HUES6 (cell line): ENCODE results near the gene SLC39A1.

Source experiments
- H3K27ac ChIP-seq: 2 replicates; pipeline ENCODE4 v1.7.0; 2013; ENCODE audit warnings: low read depth, mild to moderate bottlenecking, low read length, inconsistent platforms
- H3K27me3 ChIP-seq: 2 replicates; pipeline ENCODE4 v1.6.1; 2013; ENCODE audit warnings: low read length; ENCODE audit not compliant: control insufficient read depth, insufficient read depth
- H3K36me3 ChIP-seq: 2 replicates; pipeline ENCODE4 v1.6.1; 2013; ENCODE audit warnings: low read length; ENCODE audit not compliant: control insufficient read depth, insufficient read depth
- H3K4me1 ChIP-seq: 2 replicates; pipeline ENCODE4 v1.6.1; 2013; ENCODE audit warnings: low read length; ENCODE audit not compliant: control insufficient read depth, insufficient read depth
- H3K4me3 ChIP-seq: 2 replicates; pipeline ENCODE4 v1.5.1; 2013; ENCODE audit warnings: low read depth, low read length
- H3K9ac ChIP-seq: one replicate; pipeline ENCODE4 v1.6.1; 2013; ENCODE audit warnings: mild to moderate bottlenecking, low read length
- H3K9me3 ChIP-seq: 2 replicates; pipeline ENCODE4 v1.6.1; 2013; ENCODE audit warnings: low read depth, low read length; ENCODE audit not compliant: control insufficient read depth, insufficient read depth

SLC39A1 gene

GRCh38 chr1:153960206-153960605, 3.1 kb downstream of the SLC39A1 start:
- no peaks in the 10 kb centered on the region for H3K9me3 ChIP-seq
- peaks cover 28% of the 10 kb centered on the region for H3K4me1 ChIP-seq
- no peak overlapping the region for H3K4me3 ChIP-seq
- H3K36me3 ChIP-seq, result peaks cover 28% of the 10 kb centered on the region
- H3K27ac ChIP-seq, result no peak overlapping the region
- no peak overlapping the region for H3K9ac ChIP-seq
- no peaks in the 10 kb centered on the region for H3K27me3 ChIP-seq

GRCh38 chr1:153959454-153959853, 3.9 kb downstream of the SLC39A1 start:
- no peak overlapping the region; the same call in 1 of the 2 replicates for H3K27ac ChIP-seq
- H3K27me3 ChIP-seq, result no peaks in the 10 kb centered on the region
- H3K4me3 ChIP-seq, result no peak overlapping the region
- peaks cover 30% of the 10 kb centered on the region for H3K36me3 ChIP-seq
- H3K4me1 ChIP-seq, result peaks cover 28% of the 10 kb centered on the region
- no peak overlapping the region for H3K9ac ChIP-seq
- no peaks in the 10 kb centered on the region for H3K9me3 ChIP-seq

GRCh38 chr1:153958961-153959260, 4.4 kb downstream of the SLC39A1 start:
- Histone ChIP-seq H3K9me3 (no peaks in the 10 kb centered on the region), H3K36me3 (peaks cover 34% of the 10 kb centered on the region), H3K27me3 (no peaks in the 10 kb centered on the region), H3K9ac (peak overlapping the region; percentile 31), H3K4me3 (peak overlapping the region; percentile 25; the same call in 1 of the 2 replicates), H3K4me1 (peaks cover 28% of the 10 kb centered on the region), H3K27ac (peak overlapping the region; percentile 26; the same call in 1 of the 2 replicates)

- no peaks in the 10 kb centered on the region for H3K9me3 ChIP-seq
- peak within 1 kb of the TSS; percentile 90 for H3K9ac ChIP-seq
- H3K4me3 ChIP-seq, result peak within 1 kb of the TSS; percentile 74
- H3K36me3 ChIP-seq, result peaks cover 39% of the 10 kb centered on the region
- H3K27ac ChIP-seq, result peak within 1 kb of the TSS; percentile 69
- H3K4me1 ChIP-seq, result peaks cover 28% of the 10 kb centered on the region
- H3K27me3 ChIP-seq, result no peaks in the 10 kb centered on the region
Observed at GRCh38 chr1:153958111-153958960, 5.0 kb downstream of the SLC39A1 start, which contains the start of gene CRTC2. Gene CRTC2 (minus strand): TSS chr1:153958612. CDS start chr1:153958497, 115 bp downstream.

- Histone ChIP-seq H3K9ac (peak overlapping the region; percentile 90), H3K9me3 (no peaks in the 10 kb centered on the region), H3K27ac (peak overlapping the region; percentile 69; the same call in 1 of the 2 replicates), H3K4me3 (peak overlapping the region; percentile 74), H3K36me3 (peaks cover 42% of the 10 kb centered on the region), H3K4me1 (peaks cover 28% of the 10 kb centered on the region), H3K27me3 (no peaks in the 10 kb centered on the region)
Observed at GRCh38 chr1:153957744-153958110, 5.6 kb downstream of the SLC39A1 start.

- Histone ChIP-seq H3K9ac (peak overlapping the region; percentile 90), H3K36me3 (peaks cover 48% of the 10 kb centered on the region), H3K4me1 (peaks cover 28% of the 10 kb centered on the region), H3K9me3 (no peaks in the 10 kb centered on the region), H3K27ac (peak overlapping the region; percentile 69; the same call in 1 of the 2 replicates), H3K4me3 (peak overlapping the region; percentile 74), H3K27me3 (no peaks in the 10 kb centered on the region)
Observed at GRCh38 chr1:153956997-153957715, 6.2 kb downstream of the SLC39A1 start.

GRCh38 chr1:153954826-153955225, 8.5 kb downstream of the SLC39A1 start:
- H3K4me3 ChIP-seq, result no peak overlapping the region
- no peak overlapping the region for H3K9ac ChIP-seq
- H3K4me1 ChIP-seq, result peaks cover 23% of the 10 kb centered on the region
- H3K27me3 ChIP-seq, result no peaks in the 10 kb centered on the region
- H3K36me3 ChIP-seq, result peaks cover 49% of the 10 kb centered on the region
- H3K27ac ChIP-seq, result no peak overlapping the region
- no peaks in the 10 kb centered on the region for H3K9me3 ChIP-seq

GRCh38 chr1:153953859-153954365, 9.4 kb downstream of the SLC39A1 start:
- H3K9me3 ChIP-seq, result no peaks in the 10 kb centered on the region
- no peak overlapping the region for H3K27ac ChIP-seq
- H3K9ac ChIP-seq, result no peak overlapping the region
- H3K36me3 ChIP-seq, result peaks cover 51% of the 10 kb centered on the region
- no peak overlapping the region for H3K4me3 ChIP-seq
- no peaks in the 10 kb centered on the region for H3K27me3 ChIP-seq
- peaks cover 16% of the 10 kb centered on the region for H3K4me1 ChIP-seq

- no peaks in the 10 kb centered on the region for H3K9me3 ChIP-seq
- no peak overlapping the region for H3K4me3 ChIP-seq
- H3K9ac ChIP-seq, result no peak overlapping the region
- H3K36me3 ChIP-seq, result peaks cover 66% of the 10 kb centered on the region
- H3K27me3 ChIP-seq, result no peaks in the 10 kb centered on the region
- H3K27ac ChIP-seq, result no peak overlapping the region
- H3K4me1 ChIP-seq, result peaks cover 8% of the 10 kb centered on the region
Observed at GRCh38 chr1:153951801-153952200, 11.5 kb downstream of the SLC39A1 start.

- H3K9ac ChIP-seq, result no peak overlapping the region
- H3K36me3 ChIP-seq, result peaks cover 66% of the 10 kb centered on the region
- no peak overlapping the region for H3K4me3 ChIP-seq
- no peak overlapping the region for H3K27ac ChIP-seq
- H3K4me1 ChIP-seq, result peaks cover 2% of the 10 kb centered on the region; the same call in 1 of the 2 replicates
- H3K9me3 ChIP-seq, result no peaks in the 10 kb centered on the region
- H3K27me3 ChIP-seq, result no peaks in the 10 kb centered on the region
Observed at GRCh38 chr1:153951183-153951582, 12.2 kb downstream of the SLC39A1 start.
